Heart left ventricle (tissue), 16 donors: ENCODE data around the gene STK17A. TPM values are rescaled to one million over a fixed set of nuclear protein-coding genes. Genes with fewer than 3 reads are reported as not detected.
"Not testable (repeated sequence)": the region's sequence is repeated elsewhere in the genome, so short reads cannot be mapped to it uniquely, and the experiment has no call there.

ENCODE experiments used
- ATAC-seq, 4 donors: fragments of 200-7000 bp; cut with Tn5 transposase; one replicate each; pipeline ENCODE4 v1.9.1; 2020 to 2022; ENCODE audit warnings: moderate library complexity in 4 of 4, mild to moderate bottlenecking in 3 of 4, moderate number of reproducible peaks in 1 of 4
- DNase-seq, 5 donors: peaks; one replicate each; pipeline ENCODE4 v3.0.0-alpha.2; 2020
- H3K27ac ChIP-seq, 12 donors: fragments of 200-600 bp; sonication (generic) in 4 of 12; one replicate each; pipeline versions ENCODE4 v1.5.0 to v1.8.0; 2016 to 2022; ENCODE audit warnings: mild to moderate bottlenecking in 2 of 12
- H3K27me3 ChIP-seq, 9 donors: fragments of 200-600 bp; sonication (generic) in 2 of 9; one replicate each; pipeline versions ENCODE4 v1.5.1 to v1.8.0; 2016 to 2022; ENCODE audit warnings: mild to moderate bottlenecking in 3 of 9
- H3K36me3 ChIP-seq, 9 donors: fragments of 200-600 bp; sonication (generic) in 2 of 9; one replicate each; pipeline versions ENCODE4 v1.5.0 to v1.8.0; 2018 to 2022; ENCODE audit warnings: mild to moderate bottlenecking in 2 of 9
- H3K4me1 ChIP-seq, 12 donors: fragments of 200-600 bp; sonication (generic) in 4 of 12; one replicate each; pipeline versions ENCODE4 v1.5.0 to v1.8.0; 2016 to 2022; ENCODE audit warnings: mild to moderate bottlenecking in 3 of 12
- H3K4me3 ChIP-seq, 12 donors: fragments of 200-600 bp; sonication (generic) in 4 of 12; one replicate each; pipeline versions ENCODE4 v1.5.0 to v1.8.0; 2017 to 2022; ENCODE audit warnings: mild to moderate bottlenecking in 9 of 12, moderate library complexity in 4 of 12
- H3K9me3 ChIP-seq, 12 donors: fragments of 200-600 bp; sonication (generic) in 4 of 12; one replicate each; pipeline versions ENCODE4 v1.5.0 to v1.8.0; 2016 to 2022; ENCODE audit warnings: mild to moderate bottlenecking in 1 of 12
- CTCF ChIP-seq, 12 donors: fragments of 200-600 bp; sonication (generic) in 4 of 12; IDR thresholded peaks; one replicate each; pipeline versions ENCODE4 v1.5.0 to v1.8.0; 2018 to 2022; ENCODE audit warnings: antibody characterized with exemption in 12 of 12, mild to moderate bottlenecking in 5 of 12
- POLR2A ChIP-seq, 2 donors: fragments of 450-650 bp; IDR thresholded peaks; one replicate each; pipeline ENCODE4 v1.6.1; 2017; ENCODE audit warnings: antibody characterized with exemption in 2 of 2, mild to moderate bottlenecking in 2 of 2, moderate library complexity in 2 of 2
- WGBS, 4 donors: extraction: QIAGEN DNeasy Blood & Tissue Kit in 2 of 4; methylation state at CpG; one replicate each; pipeline versions ENCODE4 v1.1.5 to v1.1.7; 2013 to 2018; 5-methylcytosine and 5-hydroxymethylcytosine counted together
- intact Hi-C, 10 donors: fragments of 100-400 bp; cut with DNase I; formaldehyde crosslinking; loops; one replicate each; pipeline versions ENCODE4 v1.11.1 to v1.14.2; 2022
- polyA plus RNA-seq, 2 donors: library from polyadenylated mRNA; stranded (reverse); fragments of 200-250 nt; gene quantifications; one replicate each; pipeline ENCODE4 v1.2.3, GENCODE V29; 2013
- total RNA-seq, 9 donors: library from RNA; depleted of rRNA in 2 of 9; stranded (reverse); fragments of >200 nt in 2 of 9; fragmentation: NEBNext Ultra II Directional in 3 of 9; extraction: Animal tissue kit (Norgen Biotek cat#: 25700) in 3 of 9; gene quantifications; one replicate each; pipeline versions ENCODE4 v1.1.0 to v1.2.4, GENCODE V29; 2016 to 2023
- donor health status: ischemic (EF 13 %, LVEDD 7.1; RV severe dilation, severe dysfunction).
- donor health status: healthy with polysubstance abuse.
- donor health status: DM: no; HTN: yes; CAD: no.
- donor health status: DM: no; HTN: no; CAD: no.
- donor health status: ischemic (EF 25% LVEDD 6.9; RV normal size, moderate dysfunction).
- donor health status: ischemic (EF 25% LVEDD 5.7; RV mildly dilated, moderate dysfunction).
- donor health status: healthy.
- donor health status: DM: yes; HTN: yes; CAD: no.
- donor health status: ischemic (EF 35%, LVEDD 5.7; RV mildly dilated, moderate dysfunction).
- donor health status: nonischemic (EF 11% LVEDD 7.7; RV severe dilation, severe dysfunction).
- donor health status: DM: yes; HTN: yes; CAD: no.
- donor health status: PGD.
- donor health status: ischemic (EF 29% LVEDD 5.4; RV normal size, mild dysfunction).
- donor health status: nonischemic (EF 23%, LVEDD 6.1; RV moderate dilation, normal function).

Gene STK17A
- total and polyA plus RNA-seq, 11 donors: 11.9 to 43.9 (median 25.1) TPM

GRCh38 chr7:43583424-43584194 is 701 bp downstream of the STK17A start:
- Histone ChIP-seq H3K27me3 (peaks cover 0 to 11% (median 0%) of the 10 kb centered on the region in 9 donors), H3K36me3 (no peaks in the 10 kb centered on the region), H3K4me3 (peak overlapping the region; percentile 79 to 100 (median 92)), H3K4me1 (peaks cover 0 to 34% (median 16%) of the 10 kb centered on the region in 12 donors), H3K9me3 (no peaks in the 10 kb centered on the region), H3K27ac (peak overlapping the region; percentile 67 to 99 (median 93))
- TF ChIP-seq CTCF (IDR thresholded peaks at IDR 0.05) (peak in 6 of 12 donors; percentile 7 to 49 (median 25)), POLR2A (IDR thresholded peaks at IDR 0.05) (no peak)
- DNase-seq (peak; percentile 76 to 90 (median 86)), ATAC-seq (peak; percentile 53 to 71 (median 61))
- 0 to 1% (median 0%) methylated on average over 30 to 66 of the region's 66 CpGs for WGBS, 4 donors
- intact Hi-C loops: loop anchor here (1.0 to 10.0 kb wide), 17 partner anchors 44 to 371 kb away; partner anchors contain the start of gene COA1 (in 2 of the 10)

- DNase-seq (peak in 4 of 5 donors; percentile 10 to 44 (median 29)), ATAC-seq (peak in 3 of 4 donors; percentile 24 to 41 (median 36))
- intact Hi-C loops: loop anchor here in 9 of 10 donors (5.0 to 10.0 kb wide), 8 partner anchors 43 to 371 kb away; partner anchors contain the start of gene COA1 (in 1 of the 9)
- TF ChIP-seq CTCF (IDR thresholded peaks at IDR 0.05) (no peak), POLR2A (IDR thresholded peaks at IDR 0.05) (no peak)
- Histone ChIP-seq H3K36me3 (no peaks in the 10 kb centered on the region), H3K9me3 (no peaks in the 10 kb centered on the region), H3K27me3 (peaks cover 0 to 11% (median 0%) of the 10 kb centered on the region in 9 donors), H3K27ac (peak overlapping the region; percentile 67 to 99 (median 93)), H3K4me3 (peak overlapping the region; percentile 79 to 100 (median 92)), H3K4me1 (peaks cover 0 to 34% (median 16%) of the 10 kb centered on the region in 12 donors)
- WGBS, 4 donors: 18 to 35% (median 27%) methylated on average over 8 of the region's 8 CpGs
These were observed 1.3 kb downstream of the STK17A start for GRCh38 chr7:43584195-43584586.

GRCh38 chr7:43584733-43585132 is 1.8 kb downstream of the STK17A start:
- H3K4me3 ChIP-seq: peak overlapping the region in 10 of 12 donors; percentile 79 to 100 (median 92)
- not testable (repeated sequence) for H3K36me3 ChIP-seq, H3K9me3 ChIP-seq, ATAC-seq, DNase-seq
- H3K4me1 ChIP-seq: peaks cover 0 to 34% (median 16%) of the 10 kb centered on the region in 12 donors
- H3K27me3 ChIP-seq: peaks cover 0 to 11% (median 0%) of the 10 kb centered on the region in 9 donors
- 92 to 94% (median 93%) methylated on average over 11 of the region's 11 CpGs for WGBS, 4 donors
- H3K27ac ChIP-seq: peak overlapping the region in 11 of 12 donors; percentile 12 to 99 (median 93)
- intact Hi-C loops: loop anchor here in 9 of 10 donors (5.0 to 10.0 kb wide), 8 partner anchors 43 to 370 kb away; partner anchors contain the start of gene COA1 (in 1 of the 9)

- ATAC-seq (no peak), DNase-seq (no peak)
- Histone ChIP-seq H3K4me3 (peak overlapping the region in 5 of 12 donors; percentile 81 to 100 (median 93)), H3K27me3 (peaks cover 0 to 10% (median 0%) of the 10 kb centered on the region in 9 donors), H3K9me3 (no peaks in the 10 kb centered on the region), H3K4me1 (peaks cover 0 to 37% (median 16%) of the 10 kb centered on the region in 12 donors), H3K27ac (peak overlapping the region in 2 of 12 donors; percentile 88 to 95), H3K36me3 (no peaks in the 10 kb centered on the region)
- intact Hi-C loops: loop anchor here in 4 of 10 donors (5.0 to 10.0 kb wide), 3 partner anchors 52 to 369 kb away; no protein-coding TSS in a partner anchor
- 55 to 73% (median 64%) methylated on average over 2 of the region's 2 CpGs for WGBS, 4 donors
- no peak for TF ChIP-seq CTCF (IDR thresholded peaks at IDR 0.05)
- TF ChIP-seq POLR2A (IDR thresholded peaks at IDR 0.05): no peak
These were observed 2.7 kb downstream of the STK17A start for GRCh38 chr7:43585562-43585961.
